GM23248 (cell line): ENCODE data around the gene DPP6. TPM values are rescaled to one million over a fixed set of nuclear protein-coding genes. Genes with fewer than 3 reads are reported as not detected.

ENCODE experiments used
- DNase-seq: peaks from one replicate; pipeline ENCODE4 v3.0.0-alpha.2; 2015
- H2AFZ ChIP-seq: fragments of 200-600 bp; sonication (generic); 2 replicates; pipeline ENCODE4 v1.6.1; 2016; ENCODE audit warnings: antibody characterized with exemption
- H3F3A ChIP-seq: fragments of 200-600 bp; sonication (generic); 2 replicates; pipeline ENCODE4 v1.6.1; 2016; ENCODE audit warnings: mild to moderate bottlenecking, antibody characterized with exemption, mixed run types; ENCODE audit not compliant: insufficient read depth
- H3K27ac ChIP-seq: fragments of 200-600 bp; sonication (generic); 2 replicates; pipeline ENCODE4 v1.5.1; 2016; ENCODE audit warnings: mild to moderate bottlenecking
- H3K27me3 ChIP-seq: fragments of 200-600 bp; sonication (generic); replicated peaks from 2 replicates; pipeline ENCODE4 v1.6.1; 2016; ENCODE audit warnings: mild to moderate bottlenecking; ENCODE audit not compliant: insufficient read depth
- H3K36me3 ChIP-seq: fragments of 200-600 bp; sonication (generic); 2 replicates; pipeline ENCODE4 v1.6.1; 2016; ENCODE audit warnings: low read depth, mild to moderate bottlenecking
- H3K4me1 ChIP-seq: fragments of 200-600 bp; sonication (generic); 2 replicates; pipeline ENCODE4 v1.6.1; 2016; ENCODE audit warnings: mild to moderate bottlenecking; ENCODE audit not compliant: insufficient read depth
- H3K4me2 ChIP-seq: fragments of 200-600 bp; sonication (generic); one replicate; pipeline ENCODE4 v1.6.1; 2016; ENCODE audit warnings: mild to moderate bottlenecking; ENCODE audit not compliant: unreplicated experiment
- H3K4me3 ChIP-seq: fragments of 200-600 bp; sonication (generic); 2 replicates; pipeline ENCODE4 v1.5.1; 2016; ENCODE audit warnings: mild to moderate bottlenecking
- H3K79me2 ChIP-seq: fragments of 200-600 bp; sonication (generic); 2 replicates; pipeline ENCODE4 v1.6.1; 2016; ENCODE audit warnings: mild to moderate bottlenecking; ENCODE audit not compliant: insufficient read depth
- H3K9ac ChIP-seq: fragments of 200-600 bp; sonication (generic); 2 replicates; pipeline ENCODE4 v1.6.1; 2016; ENCODE audit warnings: mild to moderate bottlenecking
- H3K9me2 ChIP-seq: fragments of 200-600 bp; sonication (generic); 2 replicates; pipeline ENCODE4 v1.6.1; 2016; ENCODE audit warnings: mixed run types, mild to moderate bottlenecking, moderate library complexity; ENCODE audit not compliant: insufficient read depth
- H3K9me3 ChIP-seq: fragments of 200-600 bp; sonication (generic); one replicate; pipeline ENCODE4 v1.6.1; 2017; ENCODE audit warnings: low read depth
- H4K20me1 ChIP-seq: fragments of 200-600 bp; sonication (generic); 2 replicates; pipeline ENCODE4 v1.6.0; 2016; ENCODE audit not compliant: insufficient read depth
- EZH2 ChIP-seq: fragments of 200-600 bp; sonication (generic); IDR thresholded peaks from 2 replicates; pipeline ENCODE4 v1.6.1; 2018; ENCODE audit warnings: antibody characterized with exemption, mild to moderate bottlenecking; ENCODE audit not compliant: insufficient read depth, poor library complexity, severe bottlenecking
- EZH2phosphoT487 ChIP-seq: fragments of 200-600 bp; sonication (generic); IDR thresholded peaks from 2 replicates; pipeline ENCODE4 v1.6.1; 2018; ENCODE audit warnings: antibody characterized with exemption, moderate library complexity, mild to moderate bottlenecking, low read depth; ENCODE audit not compliant: insufficient read depth
- WGBS, 2 experiments: methylation state at CpG; one replicate each; pipeline ENCODE4 v1.1.6; 2015 to 2017; ENCODE audit warnings: low lambda C conversion rate in 2 of 2, low coverage in 1 of 2; ENCODE audit errors: missing lambda C conversion rate in 2 of 2; 5-methylcytosine and 5-hydroxymethylcytosine counted together
- in situ Hi-C: fragments of 300-500 bp; cut with MboI; formaldehyde crosslinking; loops from 2 replicates; pipeline ENCODE4 v1.15.0; 2020
- polyA plus RNA-seq: library from polyadenylated mRNA; unstranded; fragments of >200 nt; fragmentation: Nextera tagmentation; extraction: Ambion mirVana; gene quantifications from 2 replicates; pipeline ENCODE4 v1.2.1, GENCODE V29; 2016
- total RNA-seq: library from RNA; depleted of rRNA; stranded (reverse); fragments of >200 nt; shearing (Covaris generic); gene quantifications from 2 replicates; pipeline ENCODE4 v1.2.3, GENCODE V29; 2014

The DPP6 gene
- total and polyA plus RNA-seq, 2 experiments from 2014 or later: not detected

- H3K9me3 ChIP-seq: no peaks in the 10 kb centered on the region
- H3K36me3 ChIP-seq: no peaks in the 10 kb centered on the region
- TF ChIP-seq EZH2 (no peak), EZH2phosphoT487 (no peak)
- no peak overlapping the region for H3K27ac ChIP-seq
- no peaks in the 10 kb centered on the region for H3K9me2 ChIP-seq
- no peaks in the 10 kb centered on the region for H3K27me3 ChIP-seq
- no peaks in the 10 kb centered on the region for H3K4me1 ChIP-seq
- no peaks in the 10 kb centered on the region for H4K20me1 ChIP-seq
- no peak overlapping the region for H3K4me2 ChIP-seq
- in situ Hi-C loops: loop anchor here (10.0 to 25.0 kb wide), 2 partner anchors 438 to 855 kb away; no protein-coding TSS in a partner anchor
- no peak overlapping the region for H2AFZ ChIP-seq
- H3K79me2 ChIP-seq: no peaks in the 10 kb centered on the region
- no peak overlapping the region for H3K4me3 ChIP-seq
- H3K9ac ChIP-seq: no peak overlapping the region
- no peaks in the 10 kb centered on the region for H3F3A ChIP-seq
- DNase-seq: no peak
- WGBS, 2 experiments: 71 to 75% methylated on average over 22 to 34 of the region's 41 CpGs
Observed at GRCh38 chr7:154906736-154907355, 854.6 kb downstream of the DPP6 start.

- Histone ChIP-seq H3K27me3 (no peaks in the 10 kb centered on the region), H4K20me1 (no peaks in the 10 kb centered on the region), H3K36me3 (no peaks in the 10 kb centered on the region), H2AFZ (no peak overlapping the region), H3K4me3 (no peak overlapping the region), H3K27ac (no peak overlapping the region), H3K9me3 (no peaks in the 10 kb centered on the region), H3K4me1 (no peaks in the 10 kb centered on the region), H3K9ac (no peak overlapping the region), H3K4me2 (no peak overlapping the region), H3K9me2 (no peaks in the 10 kb centered on the region), H3F3A (no peaks in the 10 kb centered on the region), H3K79me2 (no peaks in the 10 kb centered on the region)
- DNase-seq: no peak
- in situ Hi-C loops: loop anchor here (10.0 to 25.0 kb wide), 2 partner anchors 437 to 854 kb away; no protein-coding TSS in a partner anchor
- 39 to 40% methylated on average over 21 of the region's 21 CpGs for WGBS, 2 experiments
- TF ChIP-seq EZH2 (no peak), EZH2phosphoT487 (no peak)
Observed at GRCh38 chr7:154907651-154908620, 855.7 kb downstream of the DPP6 start.

- Histone ChIP-seq H3K27ac (no peak overlapping the region), H3K4me3 (no peak overlapping the region), H3K4me2 (no peak overlapping the region), H3K79me2 (no peaks in the 10 kb centered on the region), H2AFZ (no peak overlapping the region), H3K9ac (no peak overlapping the region), H3K9me3 (no peaks in the 10 kb centered on the region), H3F3A (no peaks in the 10 kb centered on the region), H3K4me1 (no peaks in the 10 kb centered on the region), H3K27me3 (no peaks in the 10 kb centered on the region), H3K36me3 (no peaks in the 10 kb centered on the region), H3K9me2 (no peaks in the 10 kb centered on the region), H4K20me1 (no peaks in the 10 kb centered on the region)
- 47% methylated on average over 24 to 26 of the region's 26 CpGs for WGBS, 2 experiments
- no peak for TF ChIP-seq EZH2
- TF ChIP-seq EZH2phosphoT487: no peak
- no peak for DNase-seq
- in situ Hi-C loops: loop anchor here (10.0 to 25.0 kb wide), 2 partner anchors 435 to 853 kb away; no protein-coding TSS in a partner anchor
Observed at GRCh38 chr7:154909241-154910105, 857.3 kb downstream of the DPP6 start.

DNA sequence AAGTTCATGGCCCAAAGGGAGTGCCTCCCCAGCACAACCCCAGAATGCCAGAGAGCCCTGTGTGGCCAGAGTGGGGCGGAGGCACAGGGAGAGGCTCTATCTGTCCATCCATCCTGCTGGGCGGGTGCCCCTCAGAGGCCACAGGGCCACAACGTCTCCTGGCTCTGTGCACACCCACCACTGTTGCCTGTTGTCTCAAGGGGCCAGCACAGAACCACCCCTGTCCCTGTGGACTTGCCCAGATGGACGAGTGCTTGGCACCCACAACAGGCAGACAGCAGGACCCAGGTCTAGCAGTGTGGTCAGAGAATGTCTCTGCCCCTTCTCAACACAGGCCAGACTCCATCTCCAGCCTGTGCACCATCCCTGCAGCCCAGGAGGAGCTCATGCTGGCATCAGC lies 857.9 kb downstream of the DPP6 start:
- Histone ChIP-seq H3K36me3 (no peaks in the 10 kb centered on the region), H3K27me3 (no peaks in the 10 kb centered on the region), H3K4me2 (no peak overlapping the region), H3F3A (no peaks in the 10 kb centered on the region), H3K4me3 (no peak overlapping the region), H2AFZ (no peak overlapping the region), H3K9me2 (no peaks in the 10 kb centered on the region), H3K9me3 (no peaks in the 10 kb centered on the region), H3K79me2 (no peaks in the 10 kb centered on the region), H4K20me1 (no peaks in the 10 kb centered on the region), H3K27ac (no peak overlapping the region), H3K9ac (no peak overlapping the region), H3K4me1 (no peaks in the 10 kb centered on the region)
- TF ChIP-seq EZH2phosphoT487: no peak
- no peak for TF ChIP-seq EZH2
- 34 to 43% methylated on average over 4 of the region's 4 CpGs for WGBS, 2 experiments
- DNase-seq: no peak
- in situ Hi-C loops: loop anchor here (25.0 kb wide), 1 partner anchor 852 kb away; no protein-coding TSS in a partner anchor
